GM19468 (cell line): ENCODE measurements around the gene GFER.
"Not testable (repeated sequence)": the region's sequence is repeated elsewhere in the genome, so short reads cannot be mapped to it uniquely, and the experiment has no call there.

Source experiments
- ATAC-seq: cut with Tn5 transposase; IDR thresholded peaks from one replicate; pipeline ENCODE4 v1.9.1; 2021; ENCODE audit warnings: mild to moderate bottlenecking, moderate library complexity, moderate number of reproducible peaks; ENCODE audit not compliant: unreplicated experiment; ENCODE audit errors: extremely low read depth

The GFER gene

GRCh38 chr16:1983544-1984346, at the start of gene GFER:
GFER (plus strand) TSS chr16:1984193; CDS start chr16:1984219, 26 bp downstream.
- ATAC-seq = peak; percentile 58

GRCh38 chr16:1936945-1937479, 47.0 kb upstream of the GFER start:
- ATAC-seq = no peak

DNA sequence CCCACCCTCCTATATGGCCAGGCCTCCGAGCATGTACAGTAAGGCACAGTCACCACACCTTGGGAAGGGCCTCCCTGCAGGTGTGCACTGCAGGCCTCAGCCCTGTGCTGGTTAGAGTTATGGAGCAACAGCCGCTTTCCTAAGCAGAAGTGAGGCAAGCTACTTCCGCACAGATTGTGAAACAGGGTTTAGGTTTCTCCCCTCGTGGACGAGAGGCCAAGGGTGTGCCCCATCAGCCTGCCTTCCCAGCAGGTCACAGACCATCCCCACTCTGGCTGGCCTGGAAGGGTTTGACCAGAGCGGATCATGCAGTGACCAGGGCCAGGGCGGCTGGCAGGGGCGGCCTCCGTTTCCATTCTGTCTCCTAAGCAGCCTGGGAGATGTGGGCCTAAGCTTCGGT, 45.7 kb upstream of the GFER start:
- ATAC-seq = no peak

DNA sequence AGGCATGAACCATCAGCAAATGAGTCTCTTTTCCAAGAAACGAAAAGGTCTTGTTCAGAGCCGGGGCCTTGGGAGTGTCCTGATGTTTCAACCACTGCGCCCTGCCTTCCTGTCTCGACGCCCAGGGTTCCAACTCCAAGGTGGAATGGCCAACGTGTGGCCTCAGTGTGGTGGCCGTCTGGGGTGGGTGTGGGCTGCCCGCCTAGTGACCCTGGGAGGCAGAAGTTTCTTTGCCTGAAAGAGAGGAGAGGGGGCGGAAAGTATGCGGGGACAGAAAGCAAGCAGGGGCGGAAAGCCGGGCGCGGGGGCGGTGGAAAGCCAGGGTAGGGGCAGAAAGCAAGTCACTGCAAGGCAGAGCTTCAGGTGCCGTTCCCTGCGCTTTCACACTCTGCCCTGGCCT, 45.1 kb upstream of the GFER start:
- ATAC-seq = no peak

DNA sequence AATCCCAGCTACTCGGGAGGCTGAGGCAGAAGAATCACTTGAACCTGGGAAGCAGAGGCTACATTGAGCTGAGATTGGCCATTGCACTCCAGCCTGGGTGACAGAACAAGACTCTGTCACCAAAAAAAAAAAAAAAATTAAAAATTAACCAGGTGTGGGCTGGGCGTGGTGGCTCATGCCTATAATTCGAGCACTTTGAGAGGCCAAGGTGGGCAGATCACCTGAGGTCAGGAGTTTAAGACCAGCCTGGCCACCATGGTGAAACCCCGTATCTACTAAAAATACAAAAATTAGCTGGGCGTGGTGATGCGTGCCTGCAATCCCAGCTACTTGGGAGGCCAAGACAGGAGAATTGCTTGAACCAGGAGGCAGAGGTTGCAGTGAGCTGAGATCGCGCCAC, 44.2 kb upstream of the GFER start:
- ATAC-seq = not testable (repeated sequence)

GRCh38 chr16:1940273-1941161, 43.5 kb upstream of the GFER start:
- ATAC-seq = no peak

- ATAC-seq = no peak
Measured at GRCh38 chr16:1941162-1942046, 42.6 kb upstream of the GFER start.

GRCh38 chr16:1942047-1942809, 41.8 kb upstream of the GFER start:
- no peak for ATAC-seq

- peak; percentile 90 for ATAC-seq
Measured at GRCh38 chr16:1942810-1943726, 40.9 kb upstream of the GFER start, which contains the start of gene MSRB1. MSRB1 (minus strand) TSS chr16:1943199; CDS start chr16:1943156, 43 bp downstream.

DNA sequence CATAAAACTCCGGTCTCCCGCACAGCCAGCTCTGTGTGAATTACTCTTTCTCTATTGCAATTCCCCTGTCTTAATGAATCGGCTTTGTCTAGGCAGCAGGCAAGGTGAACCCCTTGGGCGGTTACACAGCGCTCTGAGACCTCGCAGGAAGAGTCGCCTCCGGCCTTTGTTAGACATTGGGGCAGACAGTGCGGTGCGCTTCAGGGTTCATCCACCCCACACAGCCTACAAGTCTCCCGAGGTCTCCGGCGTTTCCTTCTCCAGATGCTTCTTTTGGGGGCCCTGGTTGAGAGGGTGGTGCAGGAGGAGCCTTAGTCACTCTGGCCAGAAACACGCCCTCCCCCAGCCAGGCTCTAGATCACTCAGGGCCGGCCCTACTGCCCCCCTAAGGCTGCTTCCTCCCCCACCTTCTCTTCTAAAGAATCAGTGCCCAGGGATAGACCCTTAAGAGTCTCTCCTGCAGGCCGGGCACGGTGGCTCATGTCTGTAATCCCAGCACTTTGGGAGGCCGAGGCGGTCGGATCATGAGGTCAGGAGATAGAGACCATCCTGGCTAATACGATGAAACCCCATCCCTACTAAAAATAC, 39.3 kb upstream of the GFER start:
- ATAC-seq = no peak

GRCh38 chr16:1945559-1946391, 38.2 kb upstream of the GFER start:
- no peak for ATAC-seq

GRCh38 chr16:1946495-1947368, 37.3 kb upstream of the GFER start:
- no peak for ATAC-seq

- ATAC-seq = no peak
Measured at GRCh38 chr16:1947369-1947670, 36.7 kb upstream of the GFER start.

DNA sequence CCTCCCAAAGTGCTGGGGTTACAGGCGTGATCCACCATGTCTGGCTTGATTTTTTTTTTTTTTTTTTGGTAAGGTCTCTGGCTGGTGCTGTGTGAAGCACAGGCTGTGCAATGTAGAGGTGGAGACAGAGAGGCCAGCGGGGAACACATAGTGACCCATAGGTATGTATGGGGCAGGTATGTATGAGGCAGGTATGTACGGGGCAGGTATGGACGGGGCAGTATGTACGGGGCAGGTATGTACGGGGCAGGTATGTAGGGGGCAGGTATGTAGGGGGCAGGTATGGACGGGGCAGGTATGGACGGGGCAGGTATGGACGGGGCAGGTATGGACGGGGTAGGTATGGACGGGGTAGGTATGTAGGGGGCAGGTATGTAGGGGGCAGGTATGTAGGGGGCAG, 34.5 kb upstream of the GFER start:
- no peak for ATAC-seq

GRCh38 chr16:1950047-1950446, 33.9 kb upstream of the GFER start:
- ATAC-seq = no peak

- no peak for ATAC-seq
Measured at GRCh38 chr16:1950559-1950958, 33.4 kb upstream of the GFER start.
